Measurements from ENCODE around the gene CAMSAP3.
A peak's percentile ranks its signal among the peaks of the same experiment; 100 is the strongest.

Gene CAMSAP3

GRCh38 chr19:7614859-7615741 is 19.4 kb downstream of the CAMSAP3 start:
- DNase-seq (ENCODE audit: low read depth): no peak

GRCh38 chr19:7617172-7617571 is 21.5 kb downstream of the CAMSAP3 start:
- no peak for DNase-seq (ENCODE audit: low read depth)

GRCh38 chr19:7617735-7618134 is 22.1 kb downstream of the CAMSAP3 start:
- DNase-seq (ENCODE audit: low read depth): no peak

- DNase-seq (ENCODE audit: low read depth): no peak
Observed at GRCh38 chr19:7618348-7618747, 22.7 kb downstream of the CAMSAP3 start.

- no peak for DNase-seq (ENCODE audit: low read depth)
Observed at GRCh38 chr19:7618771-7619510, 23.3 kb downstream of the CAMSAP3 start.

GRCh38 chr19:7619671-7620441 is 24.2 kb downstream of the CAMSAP3 start:
- DNase-seq (ENCODE audit: low read depth): no peak

GRCh38 chr19:7620442-7621412 is 25.1 kb downstream of the CAMSAP3 start:
- no peak for DNase-seq (ENCODE audit: low read depth)

- DNase-seq (ENCODE audit: low read depth): no peak
Observed at GRCh38 chr19:7622933-7623685, 27.4 kb downstream of the CAMSAP3 start.

GRCh38 chr19:7623725-7624603 is 28.3 kb downstream of the CAMSAP3 start:
- no peak for DNase-seq (ENCODE audit: low read depth)

GRCh38 chr19:7624810-7625209 is 29.1 kb downstream of the CAMSAP3 start:
- DNase-seq (ENCODE audit: low read depth): no peak

- no peak for DNase-seq (ENCODE audit: low read depth)
Observed at GRCh38 chr19:7625763-7626372, 30.2 kb downstream of the CAMSAP3 start.

- no peak for DNase-seq (ENCODE audit: low read depth)
Observed at GRCh38 chr19:7627166-7627565, 31.5 kb downstream of the CAMSAP3 start.

GRCh38 chr19:7628589-7629311 is 33.1 kb downstream of the CAMSAP3 start:
- no peak for DNase-seq (ENCODE audit: low read depth)

- peak; percentile 98 for DNase-seq (ENCODE audit: low read depth)
Observed at GRCh38 chr19:7629347-7630054, 33.8 kb downstream of the CAMSAP3 start, which contains the start of the genes PET100 and XAB2. Gene PET100 (plus strand): TSS chr19:7629793. CDS start chr19:7629834, 41 bp downstream. Gene XAB2 (minus strand): TSS chr19:7629545. CDS start chr19:7629527, 18 bp downstream.

- no peak for DNase-seq (ENCODE audit: low read depth)
Observed at GRCh38 chr19:7631577-7631976, 35.9 kb downstream of the CAMSAP3 start.

GRCh38 chr19:7632340-7633203 is 36.9 kb downstream of the CAMSAP3 start:
- DNase-seq (ENCODE audit: low read depth): no peak

Data from fibroblast of the conjunctiva (primary cell).